ENCODE data around the gene SLC22A6. TPM values are rescaled to one million over a fixed set of nuclear protein-coding genes. Genes with fewer than 3 reads are reported as not detected.

The SLC22A6 gene, protein sequence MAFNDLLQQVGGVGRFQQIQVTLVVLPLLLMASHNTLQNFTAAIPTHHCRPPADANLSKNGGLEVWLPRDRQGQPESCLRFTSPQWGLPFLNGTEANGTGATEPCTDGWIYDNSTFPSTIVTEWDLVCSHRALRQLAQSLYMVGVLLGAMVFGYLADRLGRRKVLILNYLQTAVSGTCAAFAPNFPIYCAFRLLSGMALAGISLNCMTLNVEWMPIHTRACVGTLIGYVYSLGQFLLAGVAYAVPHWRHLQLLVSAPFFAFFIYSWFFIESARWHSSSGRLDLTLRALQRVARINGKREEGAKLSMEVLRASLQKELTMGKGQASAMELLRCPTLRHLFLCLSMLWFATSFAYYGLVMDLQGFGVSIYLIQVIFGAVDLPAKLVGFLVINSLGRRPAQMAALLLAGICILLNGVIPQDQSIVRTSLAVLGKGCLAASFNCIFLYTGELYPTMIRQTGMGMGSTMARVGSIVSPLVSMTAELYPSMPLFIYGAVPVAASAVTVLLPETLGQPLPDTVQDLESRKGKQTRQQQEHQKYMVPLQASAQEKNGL
- not detected in 2 replicates for total RNA-seq

DNA sequence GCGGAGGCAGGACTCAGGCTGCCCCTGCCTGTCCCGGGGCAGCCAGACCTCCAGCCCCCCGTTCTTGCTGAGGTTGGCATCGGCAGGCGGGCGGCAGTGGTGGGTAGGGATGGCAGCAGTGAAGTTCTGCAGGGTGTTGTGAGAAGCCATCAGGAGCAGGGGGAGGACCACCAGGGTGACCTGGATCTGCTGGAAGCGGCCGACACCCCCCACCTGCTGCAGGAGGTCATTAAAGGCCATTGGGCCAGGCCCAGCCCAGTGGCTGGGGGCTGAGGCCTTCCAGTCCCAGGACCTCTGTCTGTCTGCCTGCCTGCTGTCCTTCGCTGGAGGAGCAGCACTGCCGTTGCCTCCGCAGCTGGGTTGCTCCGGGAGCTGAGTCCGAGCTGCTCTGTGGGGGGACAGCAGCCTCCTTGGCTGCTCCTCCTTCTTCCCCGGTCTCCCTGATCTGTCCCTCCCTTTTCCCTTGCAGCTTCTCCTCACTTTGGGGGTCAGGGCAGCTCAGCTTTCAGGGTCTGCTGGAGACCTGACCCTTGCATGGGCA lies at the start of gene SLC22A6:
SLC22A6 (minus strand) TSS at position 517 of the 541 bp plus-strand sequence; CDS start at position 240, 277 bp downstream.

DNA sequence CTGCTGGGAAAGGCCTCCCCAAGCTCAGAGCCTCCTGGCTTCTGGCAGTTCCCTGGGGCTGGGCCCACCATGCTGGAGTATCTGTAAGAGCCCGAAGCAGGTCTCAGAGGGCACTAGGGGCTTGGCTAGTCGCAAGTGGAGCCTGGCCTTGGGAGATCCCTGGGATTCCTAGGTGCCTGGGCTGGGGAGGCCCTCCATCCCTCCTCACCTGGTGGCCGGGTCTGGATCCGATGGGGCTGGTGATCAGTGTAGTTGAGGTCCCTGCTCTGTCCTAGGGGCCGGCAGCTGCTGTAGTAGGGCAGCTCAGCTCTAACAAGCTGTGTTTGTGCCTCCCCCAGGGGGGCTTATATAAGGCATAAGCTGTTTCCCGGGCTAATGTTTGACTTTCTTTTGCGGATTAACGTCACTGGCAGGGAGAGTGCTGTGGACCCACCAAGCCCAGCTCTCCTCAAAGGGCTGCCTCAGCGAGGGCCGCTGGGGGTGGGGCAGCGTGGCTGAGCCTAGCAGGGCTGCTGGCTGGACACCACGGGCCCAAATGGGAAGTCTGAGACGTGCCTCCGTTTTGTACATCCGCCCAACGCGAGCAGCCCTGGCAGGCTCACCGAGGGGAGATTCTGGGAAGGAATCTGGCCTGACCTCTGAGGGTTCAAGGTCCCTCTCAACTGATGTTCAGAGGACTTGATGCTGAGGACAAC lies 30.9 kb upstream of the SLC22A6 start, which contains the start of gene SLC22A8:
SLC22A8 (minus strand) TSS at position 321 of the 695 bp plus-strand sequence. CDS start 883 bp downstream, outside the sequence.

Other genes starting within 250 kb of the SLC22A6 start
- gene ZBTB3, start 230.8 kb downstream of the SLC22A6 start, total RNA-seq, result 9.4 and 10.8 TPM in 2 replicates
- gene POLR2G, start 223.4 kb downstream of the SLC22A6 start, total RNA-seq, result 66.3 and 67.2 TPM in 2 replicates
- 11.8 and 13.9 TPM in 2 replicates for gene TAF6L, start 213.6 kb downstream of the SLC22A6 start, total RNA-seq
- gene TMEM179B, start 197.6 kb downstream of the SLC22A6 start, total RNA-seq, result 60.1 and 80.1 TPM in 2 replicates
- gene TMEM223, start 193.0 kb downstream of the SLC22A6 start, total RNA-seq, result 25.8 and 27.7 TPM in 2 replicates
- gene NXF1, start 179.5 kb downstream of the SLC22A6 start, total RNA-seq, result 33.1 and 35.5 TPM in 2 replicates
- gene STX5, start 152.9 kb downstream of the SLC22A6 start, total RNA-seq, result 31.7 and 41.2 TPM in 2 replicates
- not detected in 2 replicates for gene TEX54, start 152.1 kb downstream of the SLC22A6 start, total RNA-seq
- 24.5 and 29.2 TPM in 2 replicates for gene WDR74, start 145.4 kb downstream of the SLC22A6 start, total RNA-seq
- 96.0 and 99.3 TPM in 2 replicates for gene SLC3A2, start 104.1 kb downstream of the SLC22A6 start, total RNA-seq
- not detected in 2 replicates for gene CHRM1, start 63.6 kb downstream of the SLC22A6 start, total RNA-seq
- gene SLC22A8, start 30.9 kb upstream of the SLC22A6 start, total RNA-seq, result not detected in 2 replicates
- gene SLC22A24, start 159.3 kb upstream of the SLC22A6 start, total RNA-seq, result not detected in 2 replicates

Data from cardiac ventricle fibroblast (primary cell).